Skeletal muscle tissue (tissue), 4 donors: ENCODE measurements around the gene PPM1N. TPM values are rescaled to one million over a fixed set of nuclear protein-coding genes. Genes with fewer than 3 reads are reported as not detected.
A peak's percentile ranks its signal among the peaks of the same experiment; 100 is the strongest.

Experiments used
- H3K27ac ChIP-seq: one replicate; pipeline ENCODE4 v1.7.0; 2013; ENCODE audit warnings: mild to moderate bottlenecking, low read depth, low read length, inconsistent platforms
- H3K27me3 ChIP-seq, 3 donors: one replicate each; pipeline ENCODE4 v1.7.0; 2013; ENCODE audit warnings: low read length in 3 of 3; ENCODE audit not compliant: control insufficient read depth in 3 of 3, insufficient read depth in 3 of 3
- H3K36me3 ChIP-seq, 3 donors: one replicate each; pipeline ENCODE4 v1.7.0; 2013; ENCODE audit warnings: low read length in 3 of 3; ENCODE audit not compliant: control insufficient read depth in 3 of 3, insufficient read depth in 3 of 3
- H3K4me1 ChIP-seq, 3 donors: one replicate each; pipeline ENCODE4 v1.7.0; 2013; ENCODE audit warnings: low read length in 3 of 3, mild to moderate bottlenecking in 3 of 3; ENCODE audit not compliant: control insufficient read depth in 3 of 3, insufficient read depth in 3 of 3
- H3K4me3 ChIP-seq, 3 donors: one replicate each; pipeline ENCODE4 v1.7.0; 2013; ENCODE audit warnings: low read length in 3 of 3
- H3K9ac ChIP-seq, 3 donors: one replicate each; pipeline ENCODE4 v1.7.0; 2013; ENCODE audit warnings: low read length in 3 of 3, mild to moderate bottlenecking in 3 of 3, moderate library complexity in 2 of 3, low read depth in 1 of 3
- H3K9me3 ChIP-seq, 3 donors: one replicate each; pipeline ENCODE4 v1.7.0; 2013; ENCODE audit warnings: low read length in 3 of 3; ENCODE audit not compliant: control insufficient read depth in 3 of 3
- total RNA-seq: library from RNA; depleted of rRNA; stranded (reverse); fragments of >200 nt; gene quantifications from one replicate; pipeline ENCODE4 v1.2.3, GENCODE V29; 2014
- donor health status: Osteomylitis.

PPM1N gene
- total RNA-seq, 1 donor from 2014 or later = 0.52 TPM

- H3K4me1 ChIP-seq = peaks cover 3% of the 10 kb centered on the region in 3 donors
- no peak overlapping the region for H3K9ac ChIP-seq
- no peaks in the 10 kb centered on the region for H3K27me3 ChIP-seq
- H3K9me3 ChIP-seq = no peaks in the 10 kb centered on the region
- no peaks in the 10 kb centered on the region for H3K36me3 ChIP-seq
- H3K4me3 ChIP-seq = no peak overlapping the region
- H3K27ac ChIP-seq = no peak overlapping the region
These were observed 36.1 kb upstream of the PPM1N start for GRCh38 chr19:45462174-45462573.

- Histone ChIP-seq H3K27ac (no peak overlapping the region), H3K9me3 (no peaks in the 10 kb centered on the region), H3K27me3 (no peaks in the 10 kb centered on the region), H3K4me1 (peaks cover 7 to 10% (median 9%) of the 10 kb centered on the region in 3 donors), H3K4me3 (no peak overlapping the region), H3K36me3 (no peaks in the 10 kb centered on the region), H3K9ac (no peak overlapping the region)
These were observed 35.0 kb upstream of the PPM1N start for GRCh38 chr19:45463241-45463640.

DNA sequence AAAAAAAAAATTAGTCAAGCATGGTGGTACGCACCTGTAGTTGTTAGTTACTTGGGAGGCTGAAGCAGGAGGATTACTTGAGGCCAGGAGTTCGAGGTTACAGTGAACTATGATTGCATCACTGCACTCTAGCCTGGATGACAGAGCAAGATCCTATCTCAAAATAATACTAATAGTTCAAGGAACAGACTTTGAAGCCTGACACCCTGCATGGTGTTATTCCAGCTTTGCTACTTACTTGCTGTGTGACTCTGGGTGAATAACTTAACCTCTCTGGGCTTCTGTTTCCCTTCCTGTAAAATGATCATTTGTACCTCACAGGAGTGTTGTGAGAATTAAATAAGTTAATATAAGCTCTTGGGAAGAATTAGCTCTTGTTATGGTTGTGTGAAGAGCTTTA, 34.0 kb upstream of the PPM1N start:
- Histone ChIP-seq H3K36me3 (no peaks in the 10 kb centered on the region), H3K9ac (no peak overlapping the region), H3K27me3 (no peaks in the 10 kb centered on the region), H3K4me3 (no peak overlapping the region), H3K27ac (no peak overlapping the region), H3K4me1 (peaks cover 11 to 18% (median 14%) of the 10 kb centered on the region in 3 donors), H3K9me3 (no peaks in the 10 kb centered on the region)

DNA sequence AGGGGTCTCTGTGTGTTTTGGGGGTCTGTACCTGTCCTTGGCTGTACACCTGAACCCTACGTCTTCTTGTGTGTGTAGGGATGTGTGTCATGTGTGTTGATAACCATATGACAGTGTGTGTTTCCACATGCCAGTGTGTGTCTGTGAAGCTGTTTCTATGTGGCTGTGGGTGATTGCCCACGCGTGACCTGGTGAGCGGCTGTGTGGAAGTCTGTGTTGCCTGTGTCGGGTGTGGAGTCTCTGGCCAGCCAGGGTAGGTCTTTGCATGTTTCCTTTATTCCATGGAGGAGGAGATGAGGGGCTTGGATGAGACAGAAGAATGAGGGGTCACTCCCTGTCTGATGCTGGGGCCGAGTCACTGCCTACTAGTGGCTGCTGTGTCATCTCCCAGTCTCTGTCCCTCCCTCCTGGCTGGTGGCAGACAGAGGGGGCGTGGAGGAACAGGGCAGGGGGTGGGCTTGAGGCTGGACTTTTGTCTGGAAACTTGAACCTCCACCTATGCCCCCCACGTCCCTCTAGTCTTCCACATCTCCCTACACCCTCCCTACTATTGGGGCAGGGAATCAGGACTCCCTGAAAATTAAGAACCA, 33.3 kb upstream of the PPM1N start:
- no peaks in the 10 kb centered on the region for H3K27me3 ChIP-seq
- peaks cover 14 to 24% (median 21%) of the 10 kb centered on the region in 3 donors for H3K4me1 ChIP-seq
- H3K9me3 ChIP-seq = no peaks in the 10 kb centered on the region
- H3K4me3 ChIP-seq = no peak overlapping the region
- H3K27ac ChIP-seq = no peak overlapping the region
- no peak overlapping the region for H3K9ac ChIP-seq
- no peaks in the 10 kb centered on the region for H3K36me3 ChIP-seq

DNA sequence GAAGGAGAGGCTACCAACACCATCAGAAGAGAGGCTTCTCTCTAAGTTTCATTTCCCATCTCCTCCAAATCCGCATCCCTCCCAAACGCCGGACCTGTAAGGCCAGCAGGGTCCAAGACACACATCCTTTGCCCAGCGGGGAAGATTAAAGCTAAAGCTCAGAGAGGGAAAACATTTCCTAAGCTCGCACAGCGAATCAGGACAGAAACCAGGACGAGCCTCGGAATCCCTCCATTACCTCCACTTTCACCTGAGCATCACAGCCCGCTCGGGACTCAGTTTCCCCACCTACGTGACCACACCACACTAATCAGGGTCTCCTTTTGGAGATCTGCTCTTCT, 31.2 kb upstream of the PPM1N start:
- no peaks in the 10 kb centered on the region for H3K27me3 ChIP-seq
- H3K27ac ChIP-seq = peak overlapping the region; percentile 99
- H3K9ac ChIP-seq = peak overlapping the region; percentile 85 to 99 (median 88)
- H3K4me1 ChIP-seq = peaks cover 24 to 35% (median 31%) of the 10 kb centered on the region in 3 donors
- H3K9me3 ChIP-seq = no peaks in the 10 kb centered on the region
- peaks cover 0 to 3% (median 0%) of the 10 kb centered on the region in 3 donors for H3K36me3 ChIP-seq
- H3K4me3 ChIP-seq = peak overlapping the region; percentile 69 to 99 (median 98)

DNA sequence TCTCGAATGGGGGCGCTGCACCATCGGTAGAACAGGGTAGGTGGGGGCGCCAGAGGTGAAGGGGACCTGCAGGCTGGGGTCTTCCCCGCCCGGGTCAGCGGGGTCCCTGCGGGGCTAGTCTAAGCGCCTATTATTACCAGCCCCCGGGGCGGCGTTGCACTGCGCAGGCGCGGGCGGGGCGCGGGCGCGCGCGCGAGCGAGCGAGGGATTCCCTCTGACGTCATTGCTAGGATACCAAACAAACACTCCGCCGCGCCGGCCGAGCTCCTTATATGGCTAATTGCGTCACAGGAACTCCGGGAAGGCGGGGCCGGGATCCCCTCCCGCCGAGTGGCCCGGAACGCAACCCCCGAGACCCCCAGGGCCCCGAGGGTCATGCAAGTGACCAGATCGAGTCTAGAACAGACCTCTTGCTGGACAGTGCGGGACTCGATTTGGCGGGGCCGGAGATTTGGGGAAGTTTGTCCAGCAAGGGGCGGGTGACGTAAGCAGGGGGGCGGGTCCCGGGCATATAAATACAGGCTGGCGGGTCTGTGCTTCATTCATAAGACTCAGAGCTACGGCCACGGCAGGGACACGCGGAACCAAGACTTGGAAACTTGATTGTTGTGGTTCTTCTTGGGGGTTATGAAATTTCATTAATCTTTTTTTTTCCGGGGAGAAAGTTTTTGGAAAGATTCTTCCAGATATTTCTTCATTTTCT, 30.6 kb upstream of the PPM1N start, which contains the start of gene FOSB:
FOSB (plus strand) TSS at position 541 of the 703 bp plus-strand sequence. CDS start 591 bp downstream, outside the sequence.
- peaks cover 0 to 3% (median 0%) of the 10 kb centered on the region in 3 donors for H3K36me3 ChIP-seq
- H3K27me3 ChIP-seq = no peaks in the 10 kb centered on the region
- peak within 1 kb of the TSS; percentile 93 to 99 (median 98) for H3K4me3 ChIP-seq
- peaks cover 24 to 35% (median 31%) of the 10 kb centered on the region in 3 donors for H3K4me1 ChIP-seq
- H3K27ac ChIP-seq = peak within 1 kb of the TSS; percentile 99
- H3K9ac ChIP-seq = peak within 1 kb of the TSS; percentile 94 to 99 (median 98)
- H3K9me3 ChIP-seq = no peaks in the 10 kb centered on the region

GRCh38 chr19:45468159-45468651, 30.0 kb upstream of the PPM1N start:
- Histone ChIP-seq H3K9me3 (no peaks in the 10 kb centered on the region), H3K4me3 (peak overlapping the region; percentile 93 to 99 (median 98)), H3K27me3 (peaks cover 0 to 3% (median 0%) of the 10 kb centered on the region in 3 donors), H3K36me3 (peaks cover 0 to 3% (median 0%) of the 10 kb centered on the region in 3 donors), H3K9ac (peak overlapping the region; percentile 94 to 99 (median 98)), H3K27ac (peak overlapping the region; percentile 99), H3K4me1 (peaks cover 24 to 35% (median 31%) of the 10 kb centered on the region in 3 donors)

- Histone ChIP-seq H3K9ac (peak overlapping the region; percentile 94 to 99 (median 98)), H3K36me3 (peaks cover 0 to 3% (median 0%) of the 10 kb centered on the region in 3 donors), H3K27me3 (peaks cover 0 to 3% (median 0%) of the 10 kb centered on the region in 3 donors), H3K9me3 (no peaks in the 10 kb centered on the region), H3K27ac (peak overlapping the region; percentile 99), H3K4me1 (peaks cover 24 to 35% (median 31%) of the 10 kb centered on the region in 3 donors), H3K4me3 (peak overlapping the region; percentile 93 to 99 (median 98))
These were observed 29.5 kb upstream of the PPM1N start for GRCh38 chr19:45468803-45469131.

- no peaks in the 10 kb centered on the region for H3K9me3 ChIP-seq
- peaks cover 24 to 35% (median 31%) of the 10 kb centered on the region in 3 donors for H3K4me1 ChIP-seq
- H3K27me3 ChIP-seq = peaks cover 0 to 3% (median 0%) of the 10 kb centered on the region in 3 donors
- H3K36me3 ChIP-seq = peaks cover 0 to 3% (median 0%) of the 10 kb centered on the region in 3 donors
- H3K4me3 ChIP-seq = peak overlapping the region; percentile 93 to 99 (median 98)
- H3K27ac ChIP-seq = peak overlapping the region; percentile 99
- H3K9ac ChIP-seq = peak overlapping the region; percentile 94 to 99 (median 98)
These were observed 28.9 kb upstream of the PPM1N start for GRCh38 chr19:45469132-45469944.
